ENCODE measurements around the gene MPIG6B.
A peak's percentile ranks its signal among the peaks of the same experiment; 100 is the strongest.

The MPIG6B gene

DNA sequence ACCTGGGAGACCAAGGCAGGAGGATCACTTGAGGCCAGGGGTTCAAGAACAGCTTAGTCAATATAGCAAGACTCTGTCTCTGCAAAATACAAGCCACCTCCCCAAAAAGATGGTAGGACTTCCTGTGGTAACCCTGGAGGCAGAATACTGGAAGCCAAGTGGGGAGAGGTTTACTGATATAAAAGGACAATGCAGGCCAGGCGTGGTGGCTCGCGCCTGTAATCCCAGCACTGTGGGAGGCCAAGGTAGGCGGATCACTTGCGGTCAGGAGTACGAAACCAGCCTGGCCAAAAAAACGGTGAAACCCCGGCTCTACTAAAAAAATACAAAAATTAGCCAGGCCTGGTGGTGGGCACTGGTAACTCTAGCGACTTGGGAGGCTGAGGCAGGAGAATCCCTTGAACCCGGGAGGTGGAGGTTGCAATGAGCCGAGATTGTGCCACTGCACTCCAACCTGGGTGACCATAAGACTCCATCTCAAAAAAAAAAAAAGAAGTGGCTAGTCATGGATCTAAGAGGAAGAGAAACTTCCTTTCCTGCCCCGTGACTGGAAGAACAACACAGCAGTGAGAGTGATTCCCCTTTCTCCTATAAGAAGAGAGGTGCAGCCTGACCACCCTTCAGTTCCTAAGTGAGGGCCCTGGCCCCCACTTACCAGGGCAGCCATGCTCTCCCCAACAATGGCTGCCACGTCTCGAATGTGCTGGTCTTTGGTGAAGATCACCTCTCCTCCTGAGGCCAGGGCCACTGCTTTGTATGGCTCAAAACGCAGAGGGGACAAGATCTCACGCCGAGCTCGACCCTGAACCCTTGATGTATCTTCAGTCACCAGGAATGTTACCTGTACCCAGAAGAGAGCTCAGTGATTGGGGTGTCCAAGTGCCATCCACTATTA, 45.4 kb downstream of the MPIG6B start:
- DNase-seq (ENCODE audit: low spot score), result no peak

DNA sequence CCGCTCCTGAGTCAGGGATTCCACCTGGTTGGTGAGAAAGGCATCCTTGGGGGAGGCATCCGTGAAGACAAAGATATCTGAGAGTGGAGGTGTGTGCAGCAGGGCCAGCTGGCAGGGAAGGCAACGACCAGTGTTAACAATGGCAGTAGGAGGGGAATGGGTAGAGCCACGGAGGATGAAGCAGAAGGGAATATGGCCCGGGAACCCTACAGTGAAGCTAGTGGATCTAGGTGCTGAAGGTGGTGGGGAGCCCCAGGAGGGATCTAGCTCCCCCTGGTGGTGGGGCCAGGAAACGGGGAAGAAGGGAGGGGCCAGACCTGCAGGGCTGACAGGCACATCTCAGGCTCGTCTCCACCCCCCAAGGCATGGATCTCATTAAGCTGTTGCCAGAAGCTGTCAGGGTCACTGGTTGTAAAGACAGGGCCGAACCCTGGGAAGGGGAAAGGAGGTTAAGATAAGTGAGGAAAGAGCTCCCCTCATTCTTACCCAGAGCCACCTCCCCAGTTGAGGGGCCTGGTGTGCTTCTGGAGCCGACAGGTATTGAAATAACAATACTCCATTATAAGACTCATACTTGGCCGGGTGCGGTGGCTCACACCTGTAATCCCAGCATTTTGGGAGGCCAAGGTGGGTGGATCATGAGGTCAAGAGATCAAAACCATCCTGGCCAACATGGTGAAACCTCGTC, 46.7 kb downstream of the MPIG6B start:
- peak; percentile 73 for DNase-seq (ENCODE audit: low spot score)

DNA sequence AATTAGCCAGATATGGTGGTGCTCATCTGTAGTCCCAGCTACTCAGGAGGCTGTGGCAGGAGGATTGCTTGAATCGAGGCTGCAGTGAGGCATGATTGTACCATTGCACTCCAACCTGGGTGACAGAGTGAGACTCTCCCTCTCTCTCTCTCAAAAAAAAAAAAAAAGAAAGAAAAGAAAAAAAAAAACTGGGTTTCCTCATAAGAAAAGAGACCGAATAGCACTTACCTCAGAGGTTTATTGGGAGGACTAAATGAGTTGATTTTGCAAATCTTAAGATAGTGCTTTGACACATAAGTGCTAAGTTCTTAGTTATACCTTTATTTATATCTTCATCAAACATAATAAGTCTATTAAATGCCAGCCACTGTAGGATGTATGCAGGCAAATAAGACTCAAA, 47.7 kb downstream of the MPIG6B start:
- no peak for DNase-seq (ENCODE audit: low spot score)

DNA sequence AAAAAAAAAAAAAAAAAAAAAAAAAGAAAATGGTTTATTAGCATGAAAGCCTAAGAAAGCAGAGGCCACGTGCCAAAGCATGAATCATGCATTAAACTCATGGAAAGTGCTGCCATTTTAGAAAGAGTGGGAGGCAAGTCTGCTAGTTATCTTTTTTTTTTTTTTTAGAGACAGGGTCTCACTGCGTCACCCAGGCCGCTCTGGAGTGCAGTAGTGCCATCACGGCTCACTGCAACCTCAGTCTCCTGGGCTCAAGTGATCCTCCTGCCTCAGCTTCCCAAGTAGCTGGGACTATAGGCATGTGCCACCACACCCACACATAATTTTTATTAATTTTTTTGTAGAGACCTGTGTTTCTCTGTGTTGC, 48.8 kb downstream of the MPIG6B start:
- no peak for DNase-seq (ENCODE audit: low spot score)

DNA sequence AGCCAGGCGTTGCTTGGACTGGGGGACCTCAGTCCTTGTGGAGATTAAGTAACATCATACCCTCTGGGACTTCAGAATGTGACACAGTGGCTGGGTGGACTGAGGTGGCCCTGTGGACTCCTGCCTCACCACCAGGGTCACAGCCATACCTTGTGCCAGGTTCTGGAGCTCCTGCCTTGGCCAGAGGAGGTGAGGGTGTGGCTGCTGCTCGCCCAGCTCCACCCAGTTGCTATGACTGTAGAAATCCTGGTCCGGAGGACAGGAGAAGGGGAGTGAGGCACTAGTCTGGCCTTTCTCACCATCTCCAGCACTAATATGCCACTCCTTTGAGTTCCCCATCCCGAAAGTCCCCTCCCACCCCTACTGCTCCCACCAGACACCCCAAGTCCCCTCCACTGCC, 52.0 kb downstream of the MPIG6B start:
- no peak for DNase-seq (ENCODE audit: low spot score)

DNA sequence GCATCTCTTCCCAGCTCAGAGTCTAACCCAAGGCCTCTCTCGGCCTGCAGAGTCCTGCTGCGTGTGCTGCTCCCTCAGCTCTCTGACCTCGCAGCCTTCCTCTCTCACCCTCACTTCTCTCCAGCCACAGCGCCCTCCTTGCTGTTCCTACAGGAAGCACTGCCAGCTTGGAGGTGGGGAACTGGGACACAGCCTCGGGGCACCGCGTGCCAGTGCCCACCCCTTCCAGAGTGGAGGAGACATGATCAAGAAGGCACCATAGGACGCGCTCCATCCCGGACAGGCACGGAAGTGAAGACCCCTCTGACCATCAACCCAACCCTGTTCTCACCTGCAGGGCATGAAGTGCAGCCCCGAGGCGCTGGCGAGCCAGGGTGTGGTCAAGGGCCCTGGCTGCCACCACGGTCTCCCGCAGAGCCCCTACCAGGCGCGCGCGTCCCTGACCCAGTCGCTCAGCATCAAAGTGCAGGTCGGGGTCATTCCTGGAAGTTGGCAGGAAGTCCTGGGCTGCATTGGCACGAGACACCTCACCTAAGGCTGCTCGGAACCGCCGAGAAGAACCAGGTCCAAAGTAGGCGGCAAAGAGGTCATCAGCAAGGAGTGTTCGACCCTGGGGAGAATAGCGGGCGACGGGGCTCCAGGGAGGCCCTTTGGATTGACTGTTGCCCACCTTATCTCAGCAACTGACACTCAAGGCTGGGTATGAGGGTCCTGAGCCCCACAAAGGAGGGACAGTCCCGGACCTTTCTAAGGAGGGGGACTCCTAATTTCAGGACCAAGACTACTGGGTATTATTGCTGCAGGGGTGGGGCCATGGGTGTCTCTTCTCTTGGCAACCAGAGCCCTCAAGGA, 52.7 kb downstream of the MPIG6B start:
- no peak for DNase-seq (ENCODE audit: low spot score)
